Limb (tissue), 2 donors: ENCODE results near the gene LRRTM4.
"Not testable (repeated sequence)": the region's sequence is repeated elsewhere in the genome, so short reads cannot be mapped to it uniquely, and the experiment has no call there.

ENCODE experiments used
- DNase-seq, 2 donors: peaks; one replicate each; pipeline ENCODE4 v3.0.0-alpha.2; 2016; ENCODE audit errors: extremely low spot score in 2 of 2

The LRRTM4 gene

DNA sequence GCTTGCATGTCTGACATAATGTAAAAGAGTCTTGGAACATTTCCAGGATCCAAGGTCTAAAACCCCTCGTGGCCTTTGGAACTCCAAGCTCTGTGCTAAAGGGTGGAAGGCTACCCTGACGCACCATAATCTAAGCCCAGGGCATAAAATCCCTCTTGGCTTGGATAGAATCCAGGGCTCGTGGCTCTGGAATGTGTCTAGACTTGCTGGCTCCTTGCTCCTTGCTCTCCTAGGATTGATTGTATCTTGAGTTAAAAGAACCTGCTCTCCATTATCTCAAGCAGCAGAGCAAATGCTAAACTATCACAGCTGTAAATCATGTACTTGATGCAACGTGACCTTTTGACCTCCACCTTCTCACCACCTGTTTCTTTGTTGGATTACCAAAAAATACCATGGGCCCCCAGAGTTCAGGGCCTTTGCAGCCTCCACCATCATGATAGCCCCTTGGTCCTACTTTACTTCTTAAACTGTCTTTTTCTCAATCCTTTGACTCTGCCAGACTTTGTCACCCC lies 346.9 kb downstream of the LRRTM4 start:
- DNase-seq = not testable (repeated sequence)

DNA sequence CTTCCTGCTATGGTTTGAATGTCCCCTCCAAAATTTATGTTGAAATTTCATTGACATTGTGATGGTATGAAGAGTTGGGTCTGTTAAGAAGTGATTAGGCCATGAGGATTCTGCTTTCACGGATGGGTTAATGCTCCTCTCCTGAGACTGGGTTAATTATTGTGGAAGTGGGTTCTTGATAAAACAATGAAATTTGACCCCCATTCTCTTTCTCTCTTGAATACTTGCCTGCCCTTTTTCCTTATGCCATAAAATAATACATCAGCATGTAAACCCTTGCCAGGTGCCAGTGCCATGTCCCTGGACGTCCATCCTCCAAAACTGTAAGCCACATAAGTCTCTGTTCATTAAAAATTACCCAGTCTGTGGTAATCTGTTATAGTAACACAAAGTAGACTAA lies 352.8 kb downstream of the LRRTM4 start:
- DNase-seq = no peak

DNA sequence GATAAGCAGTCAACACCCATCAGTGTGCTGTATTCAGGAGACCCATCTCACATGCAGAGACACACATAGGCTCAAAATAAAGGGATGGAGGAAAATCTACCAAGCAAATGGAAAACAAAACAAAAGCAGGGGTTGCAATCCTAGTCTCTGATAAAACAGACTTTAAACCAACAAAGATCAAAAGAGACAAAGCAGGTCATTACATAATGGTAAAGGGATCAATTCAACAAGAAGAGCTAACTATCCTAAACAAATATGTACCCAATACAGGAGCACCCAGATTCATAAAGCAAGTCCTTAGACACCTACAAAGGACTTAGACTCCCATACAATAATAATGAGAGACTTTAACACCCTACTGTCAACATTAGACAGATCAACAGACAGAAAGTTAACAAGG lies 358.2 kb downstream of the LRRTM4 start:
- not testable (repeated sequence) for DNase-seq

DNA sequence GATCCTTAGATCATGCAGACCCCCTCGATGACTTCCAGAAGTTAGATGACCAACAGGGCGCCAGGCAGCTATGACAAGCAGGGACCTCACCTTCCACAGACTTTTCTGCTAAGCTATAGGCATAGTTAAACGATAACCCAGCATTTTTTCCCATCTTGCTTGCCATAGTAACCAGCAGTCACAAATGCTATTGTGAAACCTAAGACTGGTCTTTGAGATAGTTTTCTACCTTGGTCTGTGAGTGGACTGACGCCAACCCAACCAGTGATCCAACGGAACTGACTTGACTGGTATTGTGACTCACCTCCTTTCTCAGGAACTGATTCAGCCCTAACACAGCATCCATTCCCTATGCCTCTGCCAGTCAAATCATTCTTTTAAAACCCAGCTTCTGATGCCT lies 361.2 kb downstream of the LRRTM4 start:
- DNase-seq = no peak

DNA sequence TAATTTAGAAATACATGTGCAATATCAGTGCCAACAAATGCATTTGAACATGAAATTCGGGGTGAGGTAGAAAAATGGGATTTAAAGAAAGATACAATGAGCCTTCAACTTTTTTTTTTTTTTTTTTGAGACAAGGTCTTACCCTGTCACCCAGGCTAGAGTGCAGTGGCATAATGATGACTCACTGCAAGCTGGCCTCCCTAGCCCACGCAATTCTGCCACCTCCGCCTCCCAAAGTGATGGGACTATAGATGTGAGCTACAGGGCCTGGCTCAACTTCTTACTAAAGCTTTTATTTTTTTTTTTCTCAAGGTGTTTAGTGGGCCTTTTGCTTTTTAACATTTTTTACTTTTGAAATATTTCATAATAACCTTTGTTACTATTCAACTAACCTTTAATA lies 365.6 kb downstream of the LRRTM4 start:
- no peak for DNase-seq

DNA sequence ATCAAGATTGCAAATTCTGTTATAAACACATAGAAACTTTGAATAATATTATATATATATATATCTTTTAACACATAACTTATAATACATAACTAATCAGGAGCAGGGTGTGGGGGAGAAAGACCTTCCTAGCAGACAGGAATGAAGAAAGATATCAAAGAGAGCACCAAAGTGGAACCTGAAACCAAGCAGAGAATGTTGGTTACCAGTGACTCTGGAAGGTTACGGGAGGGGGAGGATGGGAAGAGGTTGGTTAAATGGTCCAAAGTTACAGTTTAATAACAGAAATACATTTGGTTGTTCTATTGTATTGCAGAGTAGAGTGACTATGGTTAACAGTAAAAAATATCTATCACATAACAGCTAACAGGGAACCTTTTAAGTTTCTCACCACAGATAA lies 366.7 kb downstream of the LRRTM4 start:
- no peak for DNase-seq

DNA sequence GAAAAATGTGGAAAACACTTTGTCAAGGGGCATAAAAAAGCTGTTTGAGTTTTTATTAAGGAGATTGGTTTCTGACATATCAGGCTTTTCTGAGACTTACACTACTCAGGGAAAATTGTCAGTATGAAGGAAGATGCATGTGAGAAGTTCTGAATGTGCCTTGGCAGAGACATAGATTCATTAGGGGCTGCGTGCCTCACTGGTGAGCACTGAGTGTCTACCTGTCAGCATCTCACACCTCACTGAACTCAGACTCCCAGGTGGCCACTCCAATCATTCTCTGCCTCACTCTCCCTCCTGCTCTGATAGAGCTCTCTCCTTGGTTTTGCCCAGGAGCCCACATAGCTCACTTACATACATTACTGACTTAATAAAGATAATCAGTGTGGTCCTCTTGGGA lies 372.6 kb downstream of the LRRTM4 start:
- DNase-seq = no peak

DNA sequence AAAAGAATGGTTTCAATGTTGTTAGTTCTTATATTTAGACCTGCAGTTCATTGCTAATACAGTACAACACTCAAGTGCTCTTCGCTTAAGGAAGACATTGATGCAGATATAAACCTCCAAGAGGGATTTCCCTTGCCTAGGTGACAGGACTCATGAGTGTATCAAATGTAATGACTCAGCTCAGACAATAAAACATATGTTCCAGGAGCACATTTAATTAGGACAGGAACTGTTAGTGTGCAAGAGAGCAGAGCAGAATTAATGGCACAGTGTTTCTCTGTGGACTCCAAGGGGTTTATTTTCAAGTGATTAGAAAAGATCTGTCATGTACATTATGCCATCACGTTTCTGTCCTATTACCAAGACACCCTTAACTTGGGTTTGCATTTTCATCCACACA lies 375.0 kb downstream of the LRRTM4 start:
- no peak for DNase-seq

DNA sequence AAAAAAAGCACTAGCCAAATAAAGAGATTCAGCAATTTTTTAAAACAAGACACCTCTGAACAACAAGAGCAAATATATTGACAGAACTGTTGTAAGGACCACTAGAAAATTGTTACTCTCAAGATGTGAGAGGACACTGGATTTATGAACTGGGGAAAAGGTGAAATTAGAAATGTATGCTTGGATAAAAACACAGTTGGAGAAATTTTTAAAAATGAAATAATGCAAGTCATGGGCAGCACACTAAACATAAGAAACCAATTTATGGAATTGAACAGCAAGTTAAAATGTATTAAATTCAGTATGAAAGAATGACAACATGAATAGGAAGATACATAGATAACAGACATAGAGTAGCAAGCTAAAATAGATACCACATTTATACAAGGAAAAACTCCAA lies 377.4 kb downstream of the LRRTM4 start:
- DNase-seq = no peak

DNA sequence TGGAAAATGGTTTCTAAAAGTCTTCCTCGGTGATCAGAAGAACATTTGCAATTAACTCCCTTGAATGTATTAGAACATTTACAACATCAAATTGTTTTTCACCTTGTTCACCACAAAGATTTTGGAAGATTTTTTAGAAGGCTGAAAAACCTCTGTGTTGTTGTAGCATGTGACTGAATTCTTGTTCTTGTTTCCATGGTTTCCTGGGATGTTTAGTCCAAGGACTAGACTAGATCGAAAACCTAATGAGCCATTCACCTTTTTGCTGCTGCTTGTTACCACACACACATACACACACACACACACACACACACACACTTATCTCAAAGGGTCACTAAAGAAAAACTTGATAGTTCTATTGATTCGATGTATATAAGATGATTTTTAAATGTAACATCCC lies 380.0 kb downstream of the LRRTM4 start:
- no peak for DNase-seq

DNA sequence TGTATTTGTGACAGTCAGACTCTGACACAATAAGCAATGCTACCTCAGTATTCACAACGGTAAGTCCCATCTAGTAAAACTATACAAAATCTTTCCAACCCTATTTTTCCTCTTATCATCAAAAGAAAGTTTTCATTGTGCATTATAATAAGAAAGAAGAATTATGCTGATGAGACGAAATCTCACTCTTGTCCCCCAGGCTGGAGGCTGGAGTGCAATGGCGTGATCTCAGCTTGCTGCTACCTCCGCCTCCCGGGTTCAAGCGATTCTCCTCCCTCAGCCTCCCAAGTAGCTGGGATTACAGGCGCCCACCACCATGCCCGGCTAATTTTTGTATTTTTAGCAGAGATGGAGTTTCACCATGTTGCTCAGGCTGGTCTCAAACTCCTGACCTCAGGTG lies 393.7 kb downstream of the LRRTM4 start:
- DNase-seq = not testable (repeated sequence)

DNA sequence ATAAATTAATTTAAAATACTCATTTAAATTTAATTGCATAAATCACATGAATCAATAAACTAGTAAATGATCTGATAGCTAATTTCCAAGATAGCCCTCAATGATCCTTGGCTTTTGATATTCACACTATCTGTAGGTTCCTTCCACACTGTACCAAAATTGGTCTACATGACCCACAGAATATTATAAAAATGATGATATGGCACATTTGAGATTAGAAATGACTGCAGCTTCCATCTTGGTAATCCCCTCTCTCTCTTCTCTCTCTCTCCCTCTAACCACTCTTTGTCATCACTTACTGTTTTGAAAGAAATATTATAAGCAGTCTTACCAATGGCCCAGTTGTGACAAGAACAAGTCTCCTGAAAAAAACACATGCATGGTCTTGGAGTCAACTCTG lies 394.8 kb downstream of the LRRTM4 start:
- no peak for DNase-seq

DNA sequence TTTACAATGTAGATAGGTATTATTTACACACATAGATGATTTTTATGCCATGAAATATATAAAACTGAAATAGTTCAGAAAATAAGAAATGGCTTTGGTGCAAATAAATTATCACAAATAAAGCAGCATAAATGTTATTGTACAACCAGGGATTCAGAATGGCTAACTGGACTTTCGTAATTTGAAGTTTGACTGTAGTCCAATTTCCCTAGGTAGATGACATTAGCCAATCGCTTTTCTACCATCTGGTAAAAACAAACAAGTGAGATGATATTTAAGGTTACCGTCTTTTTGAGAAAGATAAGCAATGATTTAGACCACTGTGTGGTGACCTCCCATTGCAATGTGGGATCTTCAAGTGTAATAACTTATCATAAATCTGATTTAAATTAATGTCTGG lies 400.7 kb downstream of the LRRTM4 start:
- DNase-seq = no peak

DNA sequence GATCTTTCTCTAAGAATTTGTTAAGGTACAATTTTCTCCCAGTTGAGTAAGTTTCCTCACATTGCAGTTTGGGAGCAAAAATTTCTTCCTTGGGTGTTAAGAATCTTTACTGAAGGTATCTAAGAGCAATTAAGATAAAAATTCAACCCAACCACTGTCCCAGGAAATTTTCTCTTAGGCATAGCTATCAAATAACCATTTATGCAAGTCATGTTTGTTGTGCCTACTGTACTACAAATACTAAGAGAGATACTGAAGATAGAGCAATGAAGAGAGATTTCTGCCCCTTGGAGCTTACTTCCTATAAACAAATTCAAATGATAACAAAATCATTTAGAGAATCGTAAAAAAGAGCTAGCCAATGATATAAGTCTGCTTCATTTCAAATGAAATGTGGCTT lies 402.8 kb downstream of the LRRTM4 start:
- DNase-seq = no peak

DNA sequence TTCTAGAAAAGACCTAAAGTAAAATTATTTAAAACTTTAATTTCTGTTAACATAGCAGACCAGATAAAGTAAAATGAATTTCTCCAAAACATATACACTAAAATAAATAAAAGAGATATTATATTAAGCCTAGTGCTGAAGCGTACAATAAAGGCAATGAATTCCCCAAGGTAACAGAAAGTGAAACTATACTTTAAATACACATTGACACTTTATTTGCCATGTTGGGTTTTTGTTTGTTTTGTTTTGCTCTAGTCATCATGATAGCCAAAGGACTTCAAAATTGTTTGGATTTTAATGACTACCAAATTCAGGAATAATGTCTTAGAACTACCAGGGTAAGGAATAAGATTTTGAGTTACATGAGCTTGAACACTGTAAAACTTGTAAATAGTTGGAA lies 413.3 kb downstream of the LRRTM4 start:
- DNase-seq = no peak

DNA sequence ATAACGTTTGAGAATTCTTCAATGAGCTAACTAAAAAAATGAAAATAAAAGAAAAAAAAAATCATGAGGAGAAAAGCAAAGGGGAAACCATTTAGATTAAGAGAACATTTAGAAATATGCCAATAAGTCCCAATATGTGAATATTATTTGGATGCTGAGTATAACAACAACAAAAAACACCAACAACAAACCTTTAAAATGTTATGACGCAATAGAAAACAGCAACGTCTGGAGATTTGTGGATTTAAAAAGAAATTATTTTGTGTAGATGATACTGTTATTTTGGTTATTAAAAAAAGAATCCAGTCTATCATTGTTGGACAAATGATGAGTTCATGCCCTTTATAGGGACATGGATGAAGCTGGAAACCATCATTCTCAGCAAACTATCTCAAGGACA lies 417.2 kb downstream of the LRRTM4 start:
- DNase-seq = no peak

DNA sequence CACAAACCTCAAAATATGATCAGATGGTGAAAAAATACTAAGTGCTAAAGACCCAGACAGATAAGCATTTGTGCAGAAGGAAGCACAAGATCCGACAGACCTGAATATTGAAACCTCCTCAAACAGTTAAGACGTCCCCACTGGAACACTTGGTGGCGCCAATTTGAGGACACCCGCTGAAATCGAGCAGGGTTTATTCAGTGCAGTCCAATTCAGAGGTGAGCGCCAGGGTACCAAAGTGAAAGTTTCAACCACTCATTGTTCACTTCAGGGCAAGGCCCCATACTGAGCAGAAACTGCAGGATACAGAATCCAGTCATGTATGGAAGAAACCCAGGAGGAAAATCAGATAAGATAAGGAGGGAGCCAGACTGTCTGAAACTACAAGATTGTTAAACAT lies 417.6 kb downstream of the LRRTM4 start:
- DNase-seq = no peak

DNA sequence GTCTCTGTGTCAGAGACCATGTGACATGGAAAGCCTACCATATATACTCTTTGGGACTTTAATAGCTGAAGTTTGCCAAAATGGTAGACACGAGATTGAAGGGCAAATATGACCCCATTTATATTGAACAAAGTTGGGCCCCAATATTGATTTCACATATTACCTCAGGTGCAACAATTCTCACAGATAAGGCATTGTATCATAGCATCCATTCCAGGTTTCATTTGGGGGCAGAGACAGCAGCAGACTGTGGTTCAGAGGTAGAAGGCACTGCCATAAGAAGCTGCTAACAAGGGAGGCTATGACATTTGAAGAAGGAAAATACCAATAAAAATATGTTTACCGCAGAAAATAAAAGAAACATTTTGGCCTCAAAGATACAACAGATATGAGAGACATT lies 419.2 kb downstream of the LRRTM4 start:
- DNase-seq = no peak

DNA sequence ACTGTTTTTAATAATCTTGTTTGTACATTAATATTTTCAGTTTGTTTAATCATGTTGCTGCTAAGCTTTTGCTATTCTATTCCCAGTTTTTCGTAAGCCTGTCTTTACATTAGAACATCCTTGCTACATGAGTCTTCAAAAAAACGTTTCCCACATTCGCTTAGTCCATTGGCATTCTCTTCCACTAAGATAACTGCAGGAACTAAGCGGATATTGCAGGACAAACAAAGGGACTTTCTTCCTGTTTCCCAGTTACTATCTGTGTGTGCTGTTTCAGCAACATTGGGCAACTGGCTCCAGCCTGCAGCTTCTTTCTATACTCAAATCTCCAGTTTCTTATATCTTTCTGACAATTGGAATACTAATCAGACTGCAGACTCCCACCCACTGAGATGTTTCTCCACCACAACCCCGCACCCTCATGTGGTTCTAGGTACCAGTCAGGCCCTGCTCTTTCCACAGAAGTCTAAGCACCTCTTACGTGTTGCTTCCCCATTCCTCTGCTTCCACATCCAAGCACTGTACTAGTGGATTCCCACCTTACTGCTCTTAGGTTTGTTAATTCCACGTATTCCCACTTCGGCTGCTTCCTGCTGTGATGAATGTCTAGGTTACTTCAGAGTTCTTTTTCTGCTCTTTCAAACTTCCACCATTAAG lies 420.3 kb downstream of the LRRTM4 start:
- no peak for DNase-seq

DNA sequence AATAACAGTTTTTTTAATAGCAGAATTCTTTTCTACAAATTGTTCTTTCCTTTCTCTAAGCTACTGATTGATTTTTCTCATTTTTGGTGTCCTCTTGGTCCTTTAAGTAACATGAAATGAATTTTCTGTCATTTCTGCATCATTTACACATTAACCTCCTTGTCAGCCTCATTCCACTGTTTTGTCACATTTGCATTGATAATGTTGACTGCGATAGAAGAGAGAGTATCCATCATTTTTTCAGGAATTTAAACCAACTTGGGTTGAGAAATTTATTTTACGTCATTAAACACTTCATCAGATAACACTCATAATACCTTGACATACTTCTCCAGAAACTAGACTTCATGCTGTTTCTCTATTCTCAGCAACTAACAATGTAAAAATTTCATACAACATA lies 422.2 kb downstream of the LRRTM4 start:
- no peak for DNase-seq

DNA sequence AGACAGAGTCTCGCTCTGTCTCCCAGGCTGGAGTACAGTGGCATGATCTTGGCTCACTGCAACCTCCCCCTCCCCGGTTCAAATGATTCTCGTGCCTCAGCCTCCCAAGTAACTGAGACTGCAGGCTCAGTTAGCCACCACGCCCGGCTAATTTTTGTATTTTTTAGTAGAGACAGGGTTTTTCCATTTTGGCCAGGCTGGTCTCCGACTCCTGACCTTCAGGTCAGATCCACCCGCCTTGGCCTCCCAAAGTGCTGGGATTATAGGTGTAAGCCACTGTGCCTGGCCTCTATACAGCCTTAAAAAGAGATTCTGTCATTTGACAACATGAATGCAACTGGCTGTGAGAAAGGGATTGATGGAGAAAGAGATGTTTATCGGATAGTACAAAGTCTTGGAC lies 426.7 kb downstream of the LRRTM4 start:
- DNase-seq = not testable (repeated sequence)

DNA sequence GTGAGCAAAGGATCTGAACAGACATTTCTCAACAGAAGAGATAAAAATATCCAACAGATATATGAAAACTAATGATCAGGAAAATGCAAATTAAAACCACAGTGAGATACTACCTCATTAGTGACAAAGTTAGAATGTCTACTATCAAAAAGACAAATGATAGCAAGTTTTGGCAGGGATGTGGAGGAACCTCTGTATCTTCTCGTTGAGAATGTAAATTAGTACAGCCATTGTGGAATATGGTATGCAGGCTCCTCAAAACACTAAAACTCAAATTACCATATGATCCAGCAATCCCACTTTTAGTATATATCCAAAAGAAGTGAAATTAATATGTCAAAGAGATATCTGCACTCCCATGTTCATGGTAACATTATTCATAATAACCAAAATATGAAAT lies 427.1 kb downstream of the LRRTM4 start:
- no peak for DNase-seq

DNA sequence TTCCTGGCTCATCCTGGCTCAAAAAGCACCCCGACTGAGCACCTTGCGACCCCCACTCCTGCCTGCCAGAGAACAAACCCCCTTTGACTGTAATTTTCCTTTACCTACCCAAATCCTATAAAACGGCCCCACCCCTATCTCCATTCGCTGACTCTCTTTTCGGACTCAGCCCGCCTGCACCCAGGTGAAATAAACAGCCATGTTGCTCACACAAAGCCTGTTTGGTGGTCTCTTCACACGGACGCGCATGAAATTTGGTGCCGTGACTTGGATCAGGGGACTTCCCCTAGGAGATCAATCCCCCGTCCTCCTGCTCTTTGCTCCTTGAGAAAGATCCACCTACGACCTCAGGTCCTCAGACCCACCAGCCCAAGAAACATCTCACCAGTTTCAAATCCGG lies 433.8 kb downstream of the LRRTM4 start:
- not testable (repeated sequence) for DNase-seq

DNA sequence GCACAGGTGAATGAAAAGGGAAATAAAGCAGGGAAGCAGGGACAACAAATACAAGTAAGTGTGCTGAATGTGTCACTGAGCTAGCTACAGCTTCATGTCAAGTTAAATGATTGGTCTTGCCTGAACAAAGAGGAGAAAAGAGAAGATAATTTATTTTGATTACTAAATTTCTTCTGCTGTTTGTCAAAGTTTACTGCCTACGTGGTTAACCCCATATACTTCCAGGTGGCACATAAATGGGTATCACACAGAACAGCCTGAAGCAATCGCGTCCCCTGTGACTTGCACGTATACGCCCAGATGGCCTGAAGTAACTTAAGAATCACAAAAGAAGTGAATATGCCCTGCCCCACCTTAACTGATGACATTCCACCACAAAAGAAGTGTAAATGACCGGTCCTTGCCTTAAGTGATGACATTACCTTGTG lies 434.2 kb downstream of the LRRTM4 start:
- no peak for DNase-seq
